ENCODE data around the gene AMPH.

- TF ChIP-seq CTCF (IDR thresholded peaks at IDR 0.05; ENCODE audit: low read depth, low read length): no peak
- no peak for TF ChIP-seq EZH2phosphoT487 (IDR thresholded peaks at IDR 0.05; ENCODE audit: low read depth)
These were observed 50.7 kb downstream of the AMPH start for GRCh38 chr7:38580485-38580884.
